H9 (cell line): ENCODE results near the gene OTOGL. TPM values are rescaled to one million over a fixed set of nuclear protein-coding genes. Genes with fewer than 3 reads are reported as not detected.

ENCODE experiments used
- DNase-seq: peaks from one replicate; pipeline ENCODE4 v3.0.0-alpha.2; 2017
- H2AFZ ChIP-seq: one replicate; pipeline ENCODE4 v1.6.1; 2013; ENCODE audit warnings: mild to moderate bottlenecking, low read length, control low read depth, moderate library complexity
- H2AK5ac ChIP-seq: 2 replicates; pipeline ENCODE4 v1.6.1; 2013; ENCODE audit warnings: low read length, control low read depth, mixed read lengths; ENCODE audit not compliant: insufficient read length
- H2BK120ac ChIP-seq: one replicate; pipeline ENCODE4 v1.6.1; 2013; ENCODE audit warnings: low read depth, mild to moderate bottlenecking, low read length, control low read depth, inconsistent platforms; ENCODE audit not compliant: poor library complexity, severe bottlenecking
- H2BK12ac ChIP-seq: 2 replicates; pipeline ENCODE4 v1.6.1; 2013; ENCODE audit warnings: low read length, control low read depth, mixed read lengths, low read depth; ENCODE audit not compliant: insufficient read length
- H2BK15ac ChIP-seq: 2 replicates; pipeline ENCODE4 v1.6.1; 2013; ENCODE audit warnings: low read depth, low read length, control low read depth
- H2BK20ac ChIP-seq: one replicate; pipeline ENCODE4 v1.6.1; 2013; ENCODE audit warnings: low read depth, mild to moderate bottlenecking, low read length, control low read depth, inconsistent platforms; ENCODE audit not compliant: poor library complexity, severe bottlenecking
- H2BK5ac ChIP-seq: 2 replicates; pipeline ENCODE4 v1.6.1; 2013; ENCODE audit warnings: low read length, control low read depth, mixed read lengths; ENCODE audit not compliant: insufficient read length
- H3K14ac ChIP-seq: 2 replicates; pipeline ENCODE4 v1.6.1; 2013; ENCODE audit warnings: low read length, control low read depth; ENCODE audit not compliant: insufficient read depth
- H3K18ac ChIP-seq: 2 replicates; pipeline ENCODE4 v1.6.1; 2013; ENCODE audit warnings: low read depth, mild to moderate bottlenecking, mixed read lengths, low read length, control low read depth; ENCODE audit not compliant: insufficient read length
- H3K23ac ChIP-seq: 2 replicates; pipeline ENCODE4 v1.6.1; 2013; ENCODE audit warnings: low read length, control low read depth, mixed read lengths, low read depth; ENCODE audit not compliant: insufficient read length
- H3K23me2 ChIP-seq: 2 replicates; pipeline ENCODE4 v1.6.1; 2013; ENCODE audit warnings: low read depth, mild to moderate bottlenecking, mixed read lengths, low read length, control low read depth; ENCODE audit not compliant: insufficient read length, poor library complexity, severe bottlenecking
- H3K27ac ChIP-seq: 2 replicates; pipeline ENCODE4 v1.5.1; 2013; ENCODE audit warnings: low read length, control low read depth, mixed read lengths, low read depth; ENCODE audit not compliant: insufficient read length
- H3K27me3 ChIP-seq: 2 replicates; pipeline ENCODE4 v1.6.1; 2013; ENCODE audit warnings: low read length, control low read depth, inconsistent platforms; ENCODE audit not compliant: insufficient read depth
- H3K4ac ChIP-seq: 2 replicates; pipeline ENCODE4 v1.6.1; 2013; ENCODE audit warnings: low read depth, mild to moderate bottlenecking, control low read depth, inconsistent platforms, low read length, moderate library complexity
- H3K4me1 ChIP-seq: 2 replicates; pipeline ENCODE4 v1.6.1; 2013; ENCODE audit warnings: low read length, control low read depth, inconsistent platforms; ENCODE audit not compliant: insufficient read depth
- H3K4me2 ChIP-seq: 2 replicates; pipeline ENCODE4 v1.6.1; 2013; ENCODE audit warnings: low read length, control low read depth, mixed read lengths; ENCODE audit not compliant: insufficient read length, insufficient read depth
- H3K56ac ChIP-seq: 2 replicates; pipeline ENCODE4 v1.6.1; 2013; ENCODE audit warnings: low read depth, mild to moderate bottlenecking, mixed read lengths, low read length, control low read depth; ENCODE audit not compliant: insufficient read length
- H3K79me1 ChIP-seq: 2 replicates; pipeline ENCODE4 v1.6.1; 2013; ENCODE audit warnings: low read depth, mild to moderate bottlenecking, moderate library complexity, low read length, control low read depth, inconsistent platforms; ENCODE audit not compliant: insufficient read depth, poor library complexity, severe bottlenecking
- H3K79me2 ChIP-seq: 2 replicates; pipeline ENCODE4 v1.6.1; 2013; ENCODE audit warnings: low read length, control low read depth, inconsistent platforms; ENCODE audit not compliant: insufficient read depth
- H3K9ac ChIP-seq: 2 replicates; pipeline ENCODE4 v1.6.1; 2013; ENCODE audit warnings: low read length, control low read depth, mixed read lengths; ENCODE audit not compliant: insufficient read length; ENCODE audit errors: extremely low read depth
- H3K9me3 ChIP-seq: one replicate; pipeline ENCODE4 v1.6.1; 2013; ENCODE audit warnings: low read depth, low read length, inconsistent platforms; ENCODE audit not compliant: control insufficient read depth
- H3T11ph ChIP-seq: one replicate; pipeline ENCODE4 v1.6.1; 2013; ENCODE audit warnings: mild to moderate bottlenecking, low read length, control low read depth, inconsistent platforms
- H4K20me1 ChIP-seq: one replicate; pipeline ENCODE4 v1.6.1; 2013; ENCODE audit not compliant: control insufficient read depth, insufficient read length, insufficient read depth
- H4K5ac ChIP-seq: 2 replicates; pipeline ENCODE4 v1.6.1; 2013; ENCODE audit warnings: low read depth, mild to moderate bottlenecking, mixed read lengths, low read length, control low read depth; ENCODE audit not compliant: insufficient read length
- H4K8ac ChIP-seq: replicated peaks from 2 replicates; pipeline ENCODE4 v1.6.1; 2013; ENCODE audit warnings: low read length, control low read depth, mixed read lengths, low read depth; ENCODE audit not compliant: insufficient read length
- H4K91ac ChIP-seq: 2 replicates; pipeline ENCODE4 v1.6.1; 2013; ENCODE audit warnings: low read depth, mild to moderate bottlenecking, moderate library complexity, mixed read lengths, low read length, control low read depth; ENCODE audit not compliant: insufficient read length
- H3K27ac Mint-ChIP-seq, 3 experiments: 2 replicates in 2 of 3; 3 replicates in 1 of 3; pipeline ENCODE4 v1.8.0; 2020 to 2021; ENCODE audit warnings: mixed read lengths in 3 of 3, mild to moderate bottlenecking in 1 of 3, moderate library complexity in 1 of 3
- H3K27me3 Mint-ChIP-seq: 2 replicates; pipeline ENCODE4 v1.8.0; 2021; ENCODE audit warnings: low read depth, mild to moderate bottlenecking, moderate library complexity, mixed read lengths
- H3K36me3 Mint-ChIP-seq, 3 experiments: 2 replicates in 2 of 3; 3 replicates in 1 of 3; pipeline ENCODE4 v1.8.0; 2020 to 2021; ENCODE audit warnings: low read depth in 3 of 3, mixed read lengths in 3 of 3; ENCODE audit not compliant: insufficient read depth in 1 of 3
- H3K4me1 Mint-ChIP-seq, 2 experiments: 2 replicates each; pipeline ENCODE4 v1.8.0; 2020; ENCODE audit warnings: mixed read lengths in 2 of 2
- H3K4me3 Mint-ChIP-seq, 2 experiments: 2 replicates in 1 of 2; 3 replicates in 1 of 2; pipeline ENCODE4 v1.8.0; 2020 to 2021; ENCODE audit warnings: mild to moderate bottlenecking in 2 of 2, mixed read lengths in 2 of 2, moderate library complexity in 1 of 2
- H3K9me3 Mint-ChIP-seq, 2 experiments: 2 replicates in 1 of 2; 3 replicates in 1 of 2; pipeline ENCODE4 v1.8.0; 2020; ENCODE audit warnings: mild to moderate bottlenecking in 2 of 2, mixed read lengths in 2 of 2, moderate library complexity in 1 of 2
- CTCF ChIP-seq: fragments of 200-600 bp; sonication (generic); conservative IDR thresholded peaks from 3 replicates; pipeline ENCODE4 v1.8.0; 2021; ENCODE audit warnings: antibody characterized with exemption, mild to moderate bottlenecking
- WGBS: extraction: QIAGEN DNeasy Blood & Tissue Kit; methylation state at CpG from one replicate; pipeline ENCODE4 v1.1.7; 2013; ENCODE audit warnings: missing lambda C conversion rate, low lambda C conversion rate, mixed read lengths; ENCODE audit not compliant: insufficient read length; ENCODE audit errors: extremely low coverage; 5-methylcytosine and 5-hydroxymethylcytosine counted together
- total RNA-seq: library from RNA; stranded (reverse); gene quantifications from 2 replicates; pipeline ENCODE4 v1.2.1, GENCODE V29; 2021

The OTOGL gene
- total RNA-seq, 1 experiment from 2014 or later, result 0.11 TPM

- no peak overlapping the region for H3K4ac ChIP-seq
- no peaks in the 10 kb centered on the region for H4K20me1 ChIP-seq
- no peak overlapping the region for H3T11ph ChIP-seq
- H2BK120ac ChIP-seq, result no peak overlapping the region
- no peaks in the 10 kb centered on the region for H3K79me2 ChIP-seq
- Mint-ChIP-seq H3K27me3 (no peaks in the 10 kb centered on the region), H3K4me1 (no peaks in the 10 kb centered on the region), H3K27ac (no peak overlapping the region), H3K9me3 (peaks cover 13 to 14% of the 10 kb centered on the region in 2 experiments; a peak in 4 of 5 replicates), H3K4me3 (no peak overlapping the region), H3K36me3 (peaks cover 0 to 12% (median 0%) of the 10 kb centered on the region in 3 experiments; a peak in 2 of 7 replicates)
- WGBS, result no CpG with 5 or more reads among the region's 4 CpGs
- no peak overlapping the region for H3K18ac ChIP-seq
- no peak overlapping the region for H3K14ac ChIP-seq
- H3K27ac ChIP-seq, result no peak overlapping the region
- no peak overlapping the region for H3K56ac ChIP-seq
- no peak for TF ChIP-seq CTCF
- H4K8ac ChIP-seq, result no peak overlapping the region
- no peaks in the 10 kb centered on the region for H3K79me1 ChIP-seq
- no peak overlapping the region for H2AK5ac ChIP-seq
- no peak overlapping the region for H2BK15ac ChIP-seq
- H3K4me2 ChIP-seq, result no peak overlapping the region
- no peak overlapping the region for H2BK5ac ChIP-seq
- no peak overlapping the region for H3K9ac ChIP-seq
- H4K5ac ChIP-seq, result no peak overlapping the region
- H3K4me1 ChIP-seq, result no peaks in the 10 kb centered on the region
- no peak overlapping the region for H2BK20ac ChIP-seq
- H2BK12ac ChIP-seq, result no peak overlapping the region
- H2AFZ ChIP-seq, result no peak overlapping the region
- H3K23ac ChIP-seq, result no peak overlapping the region
- H4K91ac ChIP-seq, result no peak overlapping the region
- no peaks in the 10 kb centered on the region for H3K27me3 ChIP-seq
- DNase-seq, result no peak
- H3K9me3 ChIP-seq, result no peaks in the 10 kb centered on the region
- no peaks in the 10 kb centered on the region for H3K23me2 ChIP-seq
These were observed 182.9 kb downstream of the OTOGL start for GRCh38 chr12:80282226-80282625.
